ENCODE data around the gene CENPB.
A peak's percentile ranks its signal among the peaks of the same experiment; 100 is the strongest.

The CENPB gene

GRCh38 chr20:3800256-3800877 is 13.8 kb upstream of the CENPB start:
- no peak overlapping the region for H3K27ac ChIP-seq

DNA sequence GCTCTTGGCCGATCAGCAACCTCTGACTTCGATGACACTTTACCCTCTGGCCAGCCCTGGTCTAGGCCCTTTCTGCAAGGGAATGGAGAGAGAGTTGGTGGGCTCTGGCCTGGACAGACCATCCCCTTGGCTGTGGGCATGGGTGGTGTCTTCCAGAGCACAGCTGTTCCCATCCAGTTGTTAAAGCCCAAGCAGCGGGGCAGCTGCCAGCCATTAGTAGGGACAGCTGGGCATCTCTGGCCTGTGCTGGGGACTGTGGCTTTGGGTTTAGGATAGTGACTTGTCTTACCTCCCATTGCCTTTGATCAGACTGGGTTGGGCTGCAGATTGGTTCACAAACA is 12.3 kb upstream of the CENPB start:
- peak overlapping the region; percentile 97; the same call in 1 of the 2 replicates for H3K27ac ChIP-seq

More at GRCh38 chr20:3800256-3800877, 13.8 kb upstream of the CENPB start:
- TF ChIP-seq ZFX (IDR thresholded peaks at IDR 0.05; ENCODE audit: borderline replicate concordance), result no peak
- TF ChIP-seq, protein P1, sequence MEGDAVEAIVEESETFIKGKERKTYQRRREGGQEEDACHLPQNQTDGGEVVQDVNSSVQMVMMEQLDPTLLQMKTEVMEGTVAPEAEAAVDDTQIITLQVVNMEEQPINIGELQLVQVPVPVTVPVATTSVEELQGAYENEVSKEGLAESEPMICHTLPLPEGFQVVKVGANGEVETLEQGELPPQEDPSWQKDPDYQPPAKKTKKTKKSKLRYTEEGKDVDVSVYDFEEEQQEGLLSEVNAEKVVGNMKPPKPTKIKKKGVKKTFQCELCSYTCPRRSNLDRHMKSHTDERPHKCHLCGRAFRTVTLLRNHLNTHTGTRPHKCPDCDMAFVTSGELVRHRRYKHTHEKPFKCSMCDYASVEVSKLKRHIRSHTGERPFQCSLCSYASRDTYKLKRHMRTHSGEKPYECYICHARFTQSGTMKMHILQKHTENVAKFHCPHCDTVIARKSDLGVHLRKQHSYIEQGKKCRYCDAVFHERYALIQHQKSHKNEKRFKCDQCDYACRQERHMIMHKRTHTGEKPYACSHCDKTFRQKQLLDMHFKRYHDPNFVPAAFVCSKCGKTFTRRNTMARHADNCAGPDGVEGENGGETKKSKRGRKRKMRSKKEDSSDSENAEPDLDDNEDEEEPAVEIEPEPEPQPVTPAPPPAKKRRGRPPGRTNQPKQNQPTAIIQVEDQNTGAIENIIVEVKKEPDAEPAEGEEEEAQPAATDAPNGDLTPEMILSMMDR (IDR thresholded peaks at IDR 0.05), result no peak

DNA sequence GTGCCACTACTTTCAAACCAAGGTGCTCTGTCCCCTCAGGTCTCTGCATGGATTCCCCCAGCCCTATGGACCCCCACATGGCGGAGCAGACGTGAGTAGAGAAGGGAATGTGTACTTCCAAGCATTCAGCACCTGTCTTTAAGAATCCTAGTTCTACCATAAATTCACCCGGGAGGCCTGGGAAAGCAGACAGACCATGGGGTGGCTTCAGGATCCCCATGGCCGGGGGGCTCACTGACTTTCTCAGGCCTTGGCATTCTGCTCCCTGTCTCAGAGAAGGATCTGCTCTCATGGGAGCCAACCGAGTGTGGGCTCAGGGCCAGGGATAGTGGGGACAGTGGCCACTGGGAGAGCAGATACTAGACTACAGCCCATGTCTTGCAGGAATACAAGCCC is 11.8 kb upstream of the CENPB start:
- H3K27ac ChIP-seq, result peak overlapping the region; percentile 97

More for the DNA sequence above, 12.3 kb upstream of the CENPB start:
- TF ChIP-seq ZFX (IDR thresholded peaks at IDR 0.05; ENCODE audit: borderline replicate concordance), result no peak
- TF ChIP-seq, protein P1 (IDR thresholded peaks at IDR 0.05), result no peak

GRCh38 chr20:3797592-3798372 is 11.2 kb upstream of the CENPB start:
- H3K27ac ChIP-seq, result peak overlapping the region; percentile 97
- TF ChIP-seq, protein P1 (IDR thresholded peaks at IDR 0.05), result no peak
- no peak for TF ChIP-seq ZFX (IDR thresholded peaks at IDR 0.05; ENCODE audit: borderline replicate concordance)

More for the DNA sequence above, 11.8 kb upstream of the CENPB start:
- no peak for TF ChIP-seq ZFX (IDR thresholded peaks at IDR 0.05; ENCODE audit: borderline replicate concordance)
- TF ChIP-seq, protein P1 (IDR thresholded peaks at IDR 0.05), result no peak

GRCh38 chr20:3797226-3797545 is 10.6 kb upstream of the CENPB start:
- peak overlapping the region; percentile 97 for H3K27ac ChIP-seq
- TF ChIP-seq, protein P1 (IDR thresholded peaks at IDR 0.05), result no peak
- TF ChIP-seq ZFX (IDR thresholded peaks at IDR 0.05; ENCODE audit: borderline replicate concordance), result no peak

DNA sequence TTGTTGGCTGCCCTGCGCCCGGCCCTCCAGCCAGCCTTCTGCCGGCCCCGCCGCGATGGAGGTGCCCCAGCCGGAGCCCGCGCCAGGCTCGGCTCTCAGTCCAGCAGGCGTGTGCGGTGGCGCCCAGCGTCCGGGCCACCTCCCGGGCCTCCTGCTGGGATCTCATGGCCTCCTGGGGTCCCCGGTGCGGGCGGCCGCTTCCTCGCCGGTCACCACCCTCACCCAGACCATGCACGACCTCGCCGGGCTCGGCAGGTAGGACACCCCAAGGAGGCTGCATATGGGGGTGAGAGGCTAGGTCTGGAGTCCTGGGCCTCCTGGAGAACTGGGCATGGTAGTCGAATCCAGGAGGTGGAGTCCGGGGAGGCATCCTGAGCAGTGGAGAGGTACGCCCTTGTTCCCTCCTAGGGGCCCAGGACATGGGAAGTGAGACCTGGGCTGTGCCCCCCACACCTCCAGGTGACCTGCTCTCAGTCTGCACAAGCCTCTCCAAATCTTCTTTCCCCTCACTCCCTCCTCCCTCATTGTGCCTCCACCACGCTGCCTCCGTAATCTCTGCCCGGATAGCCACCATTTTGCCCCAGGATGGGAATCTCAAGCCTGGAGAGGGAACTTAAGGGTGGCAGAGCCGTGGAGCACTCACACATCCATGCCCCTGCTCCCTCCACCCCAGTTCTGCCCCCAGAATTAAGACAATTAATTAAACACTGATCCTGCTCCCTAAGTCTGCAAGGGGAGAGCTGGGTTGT is 10.1 kb upstream of the CENPB start:
- no peak for TF ChIP-seq ZFX (IDR thresholded peaks at IDR 0.05; ENCODE audit: borderline replicate concordance)
- TF ChIP-seq, protein P1 (IDR thresholded peaks at IDR 0.05), result no peak
- peak overlapping the region; percentile 97 for H3K27ac ChIP-seq
